ENCODE measurements around the gene MIER2.

The MIER2 gene

GRCh38 chr19:336067-336614 is 8.5 kb downstream of the MIER2 start:
- DNase-seq (ENCODE audit: low read depth), result no peak
- H3K4me3 ChIP-seq (ENCODE audit: low read depth, low read length), result no peak overlapping the region
- no peak for TF ChIP-seq CTCF (IDR thresholded peaks at IDR 0.05; ENCODE audit: insufficient read depth, low read depth, low read length, missing control alignments)

- no peak overlapping the region for H3K4me3 ChIP-seq (ENCODE audit: low read depth, low read length)
- DNase-seq (ENCODE audit: low read depth), result no peak
- no peak for TF ChIP-seq CTCF (IDR thresholded peaks at IDR 0.05; ENCODE audit: insufficient read depth, low read depth, low read length, missing control alignments)
Observed at GRCh38 chr19:335486-336066, 9.0 kb downstream of the MIER2 start.

GRCh38 chr19:335072-335471 is 9.5 kb downstream of the MIER2 start:
- DNase-seq (ENCODE audit: low read depth), result no peak
- H3K4me3 ChIP-seq (ENCODE audit: low read depth, low read length), result no peak overlapping the region
- no peak for TF ChIP-seq CTCF (IDR thresholded peaks at IDR 0.05; ENCODE audit: insufficient read depth, low read depth, low read length, missing control alignments)

GRCh38 chr19:334296-335071 is 10.1 kb downstream of the MIER2 start:
- DNase-seq (ENCODE audit: low read depth), result no peak
- TF ChIP-seq CTCF (IDR thresholded peaks at IDR 0.05; ENCODE audit: insufficient read depth, low read depth, low read length, missing control alignments), result no peak

GRCh38 chr19:330503-330902 is 14.1 kb downstream of the MIER2 start:
- no peak overlapping the region for H3K4me3 ChIP-seq (ENCODE audit: low read depth, low read length)
- DNase-seq (ENCODE audit: low read depth), result no peak
- TF ChIP-seq CTCF (IDR thresholded peaks at IDR 0.05; ENCODE audit: insufficient read depth, low read depth, low read length, missing control alignments), result no peak

More at GRCh38 chr19:334296-335071, 10.1 kb downstream of the MIER2 start:
- no peak overlapping the region for H3K4me3 ChIP-seq (ENCODE audit: low read depth, low read length)

GRCh38 chr19:329876-330275 is 14.7 kb downstream of the MIER2 start:
- no peak for TF ChIP-seq CTCF (IDR thresholded peaks at IDR 0.05; ENCODE audit: insufficient read depth, low read depth, low read length, missing control alignments)
- no peak for DNase-seq (ENCODE audit: low read depth)
- H3K4me3 ChIP-seq (ENCODE audit: low read depth, low read length), result no peak overlapping the region
